Keratinocyte (primary cell): ENCODE measurements around the gene BORA. TPM values are rescaled to one million over a fixed set of nuclear protein-coding genes. Genes with fewer than 3 reads are reported as not detected.

Experiments used
- DNase-seq: peaks from one replicate; pipeline ENCODE4 v3.0.0-alpha.2; 2011; ENCODE audit warnings: low read depth, missing footprints, low spot score
- FAIRE-seq: peaks from 2 replicates; lab custom pipeline; 2011; peaks lifted over from hg19 to GRCh38; lab: Jason Lieb, UNC
- H2AFZ ChIP-seq: 2 replicates; pipeline ENCODE4 v1.6.0; 2012; ENCODE audit warnings: low read length, control low read depth, inconsistent platforms; ENCODE audit not compliant: control insufficient read depth
- H3K27ac ChIP-seq: 2 replicates; pipeline ENCODE4 v1.5.1; 2011; ENCODE audit warnings: low read length; ENCODE audit not compliant: control insufficient read depth, insufficient read depth
- H3K27me3 ChIP-seq: 3 replicates; pipeline ENCODE4 v1.6.0; 2011; ENCODE audit warnings: low read length; ENCODE audit not compliant: control insufficient read depth, insufficient read depth; ENCODE audit errors: extremely low read depth
- H3K36me3 ChIP-seq, 2 experiments: 2 replicates in 1 of 2; 3 replicates in 1 of 2; pipeline ENCODE4 v1.5.1; 2011; ENCODE audit warnings: low read length in 2 of 2, mild to moderate bottlenecking in 1 of 2; ENCODE audit not compliant: control insufficient read depth in 2 of 2, insufficient read depth in 2 of 2; ENCODE audit errors: extremely low read depth in 1 of 2
- H3K4me1 ChIP-seq: 3 replicates; pipeline ENCODE4 v1.5.1; 2011; ENCODE audit warnings: low read length; ENCODE audit not compliant: control insufficient read depth, insufficient read depth; ENCODE audit errors: extremely low read depth
- H3K4me2 ChIP-seq: 3 replicates; pipeline ENCODE4 v1.6.0; 2011; ENCODE audit warnings: low read depth, low read length; ENCODE audit not compliant: control insufficient read depth, insufficient read depth; ENCODE audit errors: extremely low read depth
- H3K4me3 ChIP-seq, 3 experiments: fragments of 200-600 bp in 1 of 3; sonication (generic) in 1 of 3; 2 replicates in 2 of 3; 3 replicates in 1 of 3; pipeline ENCODE4 v1.5.1; 2011 to 2016; ENCODE audit warnings: low read length in 3 of 3, mild to moderate bottlenecking in 3 of 3, control low read depth in 2 of 3, inconsistent platforms in 1 of 3, low read depth in 1 of 3, mixed read lengths in 1 of 3, mixed run types in 1 of 3, moderate library complexity in 1 of 3; ENCODE audit not compliant: control insufficient read depth in 2 of 3, insufficient read depth in 2 of 3; ENCODE audit errors: extremely low read depth in 1 of 3
- H3K79me2 ChIP-seq: 2 replicates; pipeline ENCODE4 v1.6.0; 2012; ENCODE audit warnings: low read length; ENCODE audit not compliant: control insufficient read depth, insufficient read depth
- H3K9ac ChIP-seq: 3 replicates; pipeline ENCODE4 v1.6.0; 2011; ENCODE audit warnings: low read length; ENCODE audit not compliant: control insufficient read depth, insufficient read depth; ENCODE audit errors: extremely low read depth
- H3K9me1 ChIP-seq: 3 replicates; pipeline ENCODE4 v1.6.0; 2011; ENCODE audit warnings: low read length; ENCODE audit not compliant: control insufficient read depth, insufficient read depth; ENCODE audit errors: extremely low read depth
- H3K9me3 ChIP-seq: 2 replicates; pipeline ENCODE4 v1.5.1; 2012; ENCODE audit warnings: low read depth, low read length; ENCODE audit not compliant: control insufficient read depth
- H4K20me1 ChIP-seq: 3 replicates; pipeline ENCODE4 v1.6.0; 2011; ENCODE audit warnings: low read length; ENCODE audit not compliant: control insufficient read depth, insufficient read depth; ENCODE audit errors: extremely low read depth
- CTCF ChIP-seq, 3 experiments: IDR thresholded peaks in 1 of 3; conservative IDR thresholded peaks in 1 of 3; optimal IDR thresholded peaks in 1 of 3; 2 replicates in 2 of 3; 3 replicates in 1 of 3; pipeline versions ENCODE3 to v1.5.1; 2011; ENCODE audit warnings: low read length in 3 of 3, mild to moderate bottlenecking in 3 of 3, moderate library complexity in 2 of 3, control low read depth in 1 of 3, inconsistent platforms in 1 of 3; ENCODE audit not compliant: insufficient read depth in 2 of 3; ENCODE audit errors: extremely low read depth in 1 of 3
- EZH2 ChIP-seq: IDR thresholded peaks from one replicate; pipeline ENCODE4 v1.6.1; 2012; ENCODE audit warnings: inconsistent platforms, mild to moderate bottlenecking, low read length, moderate library complexity
- dilution Hi-C: fragments of 300-500 bp; cut with MboI; formaldehyde crosslinking; loops from one replicate; pipeline ENCODE4 v1.7.0; 2020; ENCODE audit warnings: low sequenced_read_pairs; ENCODE audit not compliant: extremely low pct_ligation_motif_present
- polyA plus RNA-seq, 5 experiments: library from polyadenylated mRNA; depleted of rRNA in 3 of 5; stranded (reverse) in 3 of 5; stranded (forward) in 1 of 5; unstranded in 1 of 5; fragments of >200 nt; gene quantifications; 1 replicate in 1 of 5; 2 replicates in 3 of 5; 3 replicates in 1 of 5; pipeline versions ENCODE4 v1.2.1 to v1.2.3, GENCODE V29; 2011 to 2012; ENCODE audit warnings: missing spikeins in 2 of 5, low read depth in 1 of 5, low replicate concordance in 1 of 5

BORA gene
- polyA plus RNA-seq, 1 donor (not counting 4 experiments of a cell fraction or from before 2014, with no cell fraction given) = 8.3 TPM

- Histone ChIP-seq H3K9ac (no peak overlapping the region), H3K9me1 (no peaks in the 10 kb centered on the region), H4K20me1 (no peaks in the 10 kb centered on the region), H3K4me1 (no peaks in the 10 kb centered on the region), H3K9me3 (no peaks in the 10 kb centered on the region), H3K27me3 (no peaks in the 10 kb centered on the region), H2AFZ (no peak overlapping the region), H3K36me3 (no peaks in the 10 kb centered on the region), H3K27ac (no peak overlapping the region), H3K4me3 (no peak overlapping the region), H3K79me2 (no peaks in the 10 kb centered on the region), H3K4me2 (no peak overlapping the region)
- dilution Hi-C loops = no loop called here
- no peak for DNase-seq
- TF ChIP-seq CTCF (optimal IDR thresholded peaks at IDR 0.05 in 1 of 3, IDR thresholded peaks at IDR 0.05 in 1 of 3, conservative IDR thresholded peaks at IDR 0.05 in 1 of 3; ENCODE audit: extremely low read depth in 1 of 3, insufficient read depth in 2 of 3, low read length in 3 of 3) (no peak), EZH2 (no peak)
- no peak for FAIRE-seq
Measured at GRCh38 chr13:72689181-72689696, 38.5 kb upstream of the BORA start.

- no peaks in the 10 kb centered on the region for H3K27me3 ChIP-seq
- TF ChIP-seq EZH2 (no peak), CTCF (optimal IDR thresholded peaks at IDR 0.05 in 1 of 3, IDR thresholded peaks at IDR 0.05 in 1 of 3, conservative IDR thresholded peaks at IDR 0.05 in 1 of 3; ENCODE audit: extremely low read depth in 1 of 3, insufficient read depth in 2 of 3, low read length in 3 of 3) (no peak)
- FAIRE-seq = no peak
Measured at GRCh38 chr13:72692884-72693514, 34.7 kb upstream of the BORA start.

More at GRCh38 chr13:72692884-72693514, 34.7 kb upstream of the BORA start:
- Histone ChIP-seq H3K36me3 (no peaks in the 10 kb centered on the region), H4K20me1 (no peaks in the 10 kb centered on the region), H3K27ac (no peak overlapping the region), H3K79me2 (no peaks in the 10 kb centered on the region), H3K9me3 (no peaks in the 10 kb centered on the region), H3K4me1 (no peaks in the 10 kb centered on the region), H3K4me2 (no peak overlapping the region), H2AFZ (no peak overlapping the region), H3K9me1 (no peaks in the 10 kb centered on the region), H3K4me3 (no peak overlapping the region), H3K9ac (no peak overlapping the region)
- DNase-seq = no peak
- dilution Hi-C loops = no loop called here
